ENCODE results near the gene VCP.

Gene VCP

DNA sequence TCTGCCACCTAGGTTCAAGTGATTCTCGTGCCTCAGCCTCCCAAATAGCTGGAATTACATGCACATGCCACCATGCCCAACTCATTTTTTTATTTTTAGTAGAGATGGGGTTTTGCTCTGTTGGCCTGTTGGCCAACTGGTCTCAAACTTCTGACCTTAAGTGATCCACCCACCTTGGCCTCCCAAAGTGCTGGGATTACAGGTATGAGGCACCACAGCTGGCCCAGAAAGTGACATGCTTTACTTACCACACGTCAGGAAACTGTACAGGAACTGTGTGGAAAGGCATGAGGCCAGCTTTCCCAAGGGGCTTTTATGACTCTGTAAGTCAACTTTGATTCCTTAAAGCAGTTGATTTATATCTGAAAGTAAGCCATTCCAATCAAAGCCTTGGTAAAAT is 57.9 kb downstream of the VCP start:
- DNase-seq (ENCODE audit: low spot score) = no peak

DNA sequence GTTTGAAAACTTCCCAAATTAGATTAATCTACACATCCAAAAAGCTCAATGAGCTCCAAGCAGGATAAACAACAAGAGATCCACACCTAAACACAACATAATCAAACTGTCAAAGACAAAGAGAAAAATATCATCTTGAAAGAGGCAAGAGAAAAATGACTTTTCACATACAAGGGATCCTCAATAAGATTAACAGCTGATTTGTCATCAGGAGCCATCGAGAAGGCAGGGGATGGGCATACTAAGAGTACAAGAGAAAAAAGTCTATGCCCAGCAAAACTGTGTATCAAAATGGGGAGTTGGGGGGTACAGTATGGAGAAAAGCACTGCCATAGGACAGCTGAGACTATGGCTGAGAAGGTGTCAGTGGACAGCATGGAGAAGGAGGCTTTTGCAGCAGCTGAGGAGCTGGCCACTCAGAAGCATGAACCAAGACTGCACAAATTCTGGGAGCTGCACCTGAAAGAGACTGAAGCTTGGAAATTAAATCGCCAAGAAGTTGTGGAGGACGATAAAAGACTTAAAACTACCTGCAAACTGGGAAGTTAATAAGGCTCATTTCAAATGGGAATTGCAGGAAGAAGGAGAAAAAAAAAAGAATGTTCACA is 62.0 kb downstream of the VCP start:
- no peak for DNase-seq (ENCODE audit: low spot score)
